Aorta (tissue), 5 donors: ENCODE data around the gene ADAMTS17. TPM values are rescaled to one million over a fixed set of nuclear protein-coding genes. Genes with fewer than 3 reads are reported as not detected.
A peak's percentile ranks its signal among the peaks of the same experiment; 100 is the strongest.

Source experiments
- ATAC-seq: fragments of 200-7000 bp; cut with Tn5 transposase; one replicate; pipeline ENCODE4 v1.9.1; 2022; ENCODE audit warnings: moderate library complexity; ENCODE audit not compliant: low FRiP score
- DNase-seq, 2 donors: peaks; one replicate each; pipeline ENCODE4 v3.0.0-alpha.2; 2020
- H3K27ac ChIP-seq, 2 donors: one replicate each; pipeline ENCODE4 v1.5.1; 2013; ENCODE audit warnings: low read length in 2 of 2, mild to moderate bottlenecking in 2 of 2, moderate library complexity in 2 of 2, control low read depth in 1 of 2, inconsistent platforms in 1 of 2, low read depth in 1 of 2
- H3K27me3 ChIP-seq, 2 donors: one replicate each; pipeline ENCODE4 v1.6.1; 2013; ENCODE audit warnings: control low read depth in 1 of 2, low read length in 1 of 2, mild to moderate bottlenecking in 1 of 2, moderate library complexity in 1 of 2; ENCODE audit not compliant: insufficient read depth in 2 of 2, control insufficient read depth in 1 of 2
- H3K36me3 ChIP-seq, 2 donors: one replicate each; pipeline ENCODE4 v1.6.1; 2013; ENCODE audit warnings: control low read depth in 1 of 2, low read length in 1 of 2, mild to moderate bottlenecking in 1 of 2; ENCODE audit not compliant: insufficient read depth in 2 of 2, control insufficient read depth in 1 of 2
- H3K4me1 ChIP-seq, 2 donors: one replicate each; pipeline ENCODE4 v1.6.1; 2013; ENCODE audit warnings: low read length in 2 of 2, control low read depth in 1 of 2, mild to moderate bottlenecking in 1 of 2, moderate library complexity in 1 of 2; ENCODE audit not compliant: insufficient read depth in 2 of 2, control insufficient read depth in 1 of 2
- H3K4me3 ChIP-seq, 2 donors: one replicate each; pipeline ENCODE4 v1.5.1; 2013; ENCODE audit warnings: low read length in 2 of 2, control low read depth in 1 of 2, mild to moderate bottlenecking in 1 of 2
- H3K9me3 ChIP-seq: one replicate; pipeline ENCODE4 v1.6.1; 2013; ENCODE audit warnings: mild to moderate bottlenecking, low read length; ENCODE audit not compliant: control insufficient read depth
- WGBS, 2 donors: extraction: QIAGEN DNeasy Blood & Tissue Kit; methylation state at CpG; one replicate each; pipeline ENCODE4 v1.1.7; 2013; 5-methylcytosine and 5-hydroxymethylcytosine counted together
- intact Hi-C, 2 donors: fragments of 100-400 bp; cut with DNase I; formaldehyde crosslinking; loops; one replicate each; pipeline versions ENCODE4 v1.14.2 to v1.15.0; 2022
- polyA plus RNA-seq, 2 donors: library from polyadenylated mRNA; stranded (reverse); fragments of 200-250 nt; gene quantifications; one replicate each; pipeline ENCODE4 v1.2.3, GENCODE V29; 2013
- total RNA-seq, 2 donors: library from RNA; stranded (reverse); fragmentation: NEBNext Ultra II Directional; extraction: Animal tissue kit (Norgen Biotek cat#: 25700); gene quantifications; one replicate each; pipeline ENCODE4 v1.2.1, GENCODE V29; 2021
- donor health status: healthy with polysubstance abuse.
- donor health status: Bipolar disorder and iron deficiency.
- donor health status: DM: no; HTN: no; CAD: no.
- donor health status: DM: no; HTN: no; CAD: no.
- donor health status: DM: yes; HTN: yes; CAD: no.

ADAMTS17 gene
- total and polyA plus RNA-seq, 4 donors: 0.41 to 4.2 (median 1.8) TPM; not detected in 1

DNA sequence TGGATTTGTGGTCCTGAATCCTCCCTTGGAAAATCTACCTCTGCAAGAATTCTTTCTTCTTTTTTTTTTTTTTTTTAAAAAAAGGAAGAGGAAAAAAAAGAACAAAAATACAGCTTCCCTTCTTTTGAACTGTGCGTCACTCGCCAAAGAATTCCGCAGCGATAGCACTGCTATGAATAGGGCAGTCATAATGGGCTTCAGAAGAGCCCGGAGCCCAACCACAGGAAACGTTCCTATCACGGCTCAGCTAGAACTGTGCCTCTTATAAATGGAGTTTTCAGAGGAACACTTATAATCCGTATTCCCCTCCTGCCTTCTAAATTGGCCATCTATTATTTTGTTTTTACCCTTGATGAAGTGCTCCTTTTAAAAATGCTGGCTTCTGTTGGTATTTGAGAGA is 227.7 kb downstream of the ADAMTS17 start:
- Histone ChIP-seq H3K4me3 (peak overlapping the region in 1 of 2 donors; percentile 13), H3K9me3 (no peaks in the 10 kb centered on the region), H3K27ac (peak overlapping the region; percentile 98 to 99), H3K4me1 (peaks cover 0 to 4% of the 10 kb centered on the region in 2 donors), H3K27me3 (no peaks in the 10 kb centered on the region), H3K36me3 (no peaks in the 10 kb centered on the region)
- 3% methylated on average over 8 of the region's 8 CpGs for WGBS, 2 donors
- ATAC-seq (peak; percentile 87), DNase-seq (peak; percentile 83 to 89)
- intact Hi-C loops: loop anchor here (1.0 to 5.0 kb wide), 2 partner anchors 81 to 82 kb away; no protein-coding TSS in a partner anchor

DNA sequence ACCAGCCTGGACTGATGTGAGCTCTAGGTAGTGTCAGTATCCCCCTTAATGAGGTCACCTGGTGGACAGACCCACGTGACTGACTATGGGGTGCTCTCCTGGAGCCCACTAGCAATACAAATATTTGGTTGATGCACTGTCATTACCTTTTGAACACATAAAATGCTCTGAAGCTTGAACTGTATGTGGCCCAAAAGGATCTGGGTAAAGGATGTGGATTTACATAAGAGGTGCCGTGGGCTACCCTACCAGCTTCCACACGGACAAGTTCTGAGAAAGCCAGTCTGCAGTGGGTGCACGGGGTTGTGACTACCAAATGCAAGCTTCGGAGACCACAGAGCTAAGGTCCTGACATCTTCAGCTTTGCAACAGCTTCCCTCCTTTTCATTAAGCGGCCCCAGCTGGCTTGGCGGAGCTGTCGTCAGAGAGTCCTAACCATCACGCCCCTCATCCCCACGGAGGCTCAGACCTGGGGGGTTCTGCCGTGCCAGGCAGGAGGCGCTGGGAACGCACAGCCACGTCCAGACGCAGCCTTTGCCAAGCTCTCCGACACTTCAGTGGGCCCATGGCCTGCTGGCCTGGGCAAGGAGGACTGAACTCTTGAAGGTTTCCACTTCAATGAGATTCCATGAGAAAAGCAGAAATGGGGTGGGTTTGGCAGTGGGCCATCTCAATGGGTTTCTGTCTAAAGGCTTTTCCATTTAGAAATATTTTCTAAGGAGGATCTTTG is 228.3 kb downstream of the ADAMTS17 start:
- 13 to 18% methylated on average over 16 of the region's 16 CpGs for WGBS, 2 donors
- Histone ChIP-seq H3K27me3 (no peaks in the 10 kb centered on the region), H3K27ac (peak overlapping the region; percentile 95 to 99), H3K4me1 (peaks cover 0 to 4% of the 10 kb centered on the region in 2 donors), H3K36me3 (no peaks in the 10 kb centered on the region), H3K4me3 (no peak overlapping the region), H3K9me3 (no peaks in the 10 kb centered on the region)
- no peak for ATAC-seq
- peak; percentile 61 to 75 for DNase-seq
- intact Hi-C loops: loop anchor here (1.0 to 5.0 kb wide), 2 partner anchors 80 to 81 kb away; no protein-coding TSS in a partner anchor

DNA sequence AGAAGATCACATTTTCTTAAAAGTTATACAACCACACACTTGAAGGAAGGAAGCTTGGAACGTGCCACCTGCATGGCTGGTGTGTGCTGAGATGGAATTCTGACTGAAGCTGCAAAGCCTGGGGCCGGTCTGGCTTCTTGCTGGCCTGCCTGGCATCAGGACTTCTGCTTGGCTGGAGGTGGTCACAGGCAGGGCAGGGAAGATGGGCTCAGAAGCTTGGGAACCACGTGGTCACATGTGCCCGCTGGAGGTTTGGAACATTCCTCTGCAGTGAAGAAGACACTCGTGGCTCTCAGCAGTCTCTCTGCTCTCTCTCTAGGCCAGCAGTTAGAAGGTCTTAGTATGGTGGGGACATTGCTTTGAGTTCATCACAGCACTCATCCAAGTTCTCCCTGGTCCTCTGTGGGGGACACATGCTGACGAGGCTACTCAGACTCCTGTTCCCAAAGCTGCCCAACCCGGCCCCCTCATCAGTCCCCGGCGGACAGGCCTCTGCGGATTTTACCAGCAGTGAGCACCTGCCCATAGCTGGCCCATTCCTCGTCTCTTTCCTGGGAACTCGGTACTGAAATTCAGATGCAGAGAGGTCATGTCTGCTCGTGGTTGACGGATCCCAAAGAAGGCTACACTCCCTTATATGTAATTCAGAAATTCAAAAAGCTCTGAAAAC is 229.0 kb downstream of the ADAMTS17 start:
- peaks cover 0 to 4% of the 10 kb centered on the region in 2 donors for H3K4me1 ChIP-seq
- H3K27ac ChIP-seq: peak overlapping the region; percentile 95 to 99
- ATAC-seq (no peak), DNase-seq (peak in 1 of 2 donors; percentile 65)
- H3K4me3 ChIP-seq: no peak overlapping the region
- no peaks in the 10 kb centered on the region for H3K9me3 ChIP-seq
- no peaks in the 10 kb centered on the region for H3K27me3 ChIP-seq
- H3K36me3 ChIP-seq: no peaks in the 10 kb centered on the region
- intact Hi-C loops: loop anchor here in 1 of 2 donors (5.0 kb wide), 1 partner anchor 80 kb away; no protein-coding TSS in a partner anchor
- 53 to 58% methylated on average over 14 of the region's 14 CpGs for WGBS, 2 donors

DNA sequence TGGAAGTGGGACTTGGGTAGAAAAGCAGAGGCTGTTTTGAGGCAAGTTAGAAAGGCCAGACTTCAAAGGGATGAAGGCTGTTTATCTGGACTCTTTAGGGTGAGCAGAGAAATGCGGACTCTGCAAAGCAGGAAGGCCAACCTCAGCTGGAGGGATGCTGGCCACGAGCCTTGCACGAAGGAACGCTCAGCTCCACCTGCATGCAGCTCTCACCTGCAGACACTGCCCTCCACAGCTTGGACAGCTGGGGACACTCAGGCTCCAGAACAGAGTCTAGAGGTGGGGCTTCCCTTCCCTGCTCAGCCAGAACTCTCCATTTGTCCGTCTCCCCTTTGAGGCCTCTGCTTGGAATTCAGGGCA is 229.7 kb downstream of the ADAMTS17 start:
- Histone ChIP-seq H3K9me3 (no peaks in the 10 kb centered on the region), H3K4me1 (peaks cover 0 to 4% of the 10 kb centered on the region in 2 donors), H3K27me3 (no peaks in the 10 kb centered on the region), H3K27ac (peak overlapping the region; percentile 95 to 99), H3K4me3 (no peak overlapping the region), H3K36me3 (no peaks in the 10 kb centered on the region)
- ATAC-seq: no peak
- DNase-seq: peak in 1 of 2 donors; percentile 62
- WGBS, 2 donors: 31 to 38% methylated on average over 5 of the region's 5 CpGs
- intact Hi-C loops: loop anchor here in 1 of 2 donors (5.0 kb wide), 1 partner anchor 80 kb away; no protein-coding TSS in a partner anchor

DNA sequence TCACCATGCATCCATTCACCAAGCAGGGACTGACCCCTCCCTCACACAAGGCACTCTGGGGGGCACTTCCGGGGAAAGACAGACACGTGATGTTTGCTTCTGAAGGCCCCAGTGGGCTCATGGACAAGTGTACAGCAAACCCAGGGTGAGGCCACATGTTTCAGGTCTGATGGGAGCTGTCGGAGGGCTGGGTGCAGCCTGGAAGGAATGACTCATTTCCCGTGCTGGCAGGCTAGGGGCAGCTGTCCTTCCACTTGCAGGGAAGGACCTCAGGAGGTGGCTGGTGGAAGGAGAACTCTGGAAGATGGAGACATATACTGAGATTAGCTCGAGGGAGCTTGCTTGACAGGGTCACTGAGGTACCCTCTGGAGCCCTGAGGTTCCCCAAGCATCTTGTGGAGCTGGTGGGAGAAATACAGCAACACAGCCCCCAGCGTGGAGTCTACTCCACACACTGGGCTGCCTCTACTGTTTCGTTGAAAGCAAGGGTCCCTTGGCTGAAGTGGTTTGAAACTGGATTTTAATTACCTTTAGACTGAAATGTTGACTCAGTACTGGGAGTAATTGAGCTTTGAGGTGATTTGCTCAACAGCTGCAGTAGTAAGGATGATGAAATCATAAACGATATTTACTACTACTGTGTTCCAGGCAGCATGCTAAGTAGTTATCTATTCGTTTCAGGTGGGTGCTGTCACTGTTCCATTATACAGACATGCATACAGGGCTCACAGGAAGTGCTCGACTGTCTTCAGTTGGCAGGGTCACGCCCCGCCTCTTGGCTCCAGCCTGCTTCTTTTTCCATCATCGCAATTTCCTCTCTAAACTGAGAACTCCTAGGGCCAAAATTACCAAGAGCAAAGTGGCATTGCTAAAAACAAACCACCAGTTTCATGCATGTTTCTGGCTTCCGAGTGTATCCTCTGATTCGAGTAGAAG is 230.4 kb downstream of the ADAMTS17 start:
- no peaks in the 10 kb centered on the region for H3K9me3 ChIP-seq
- H3K27ac ChIP-seq: peak overlapping the region; percentile 95 to 99
- peak; percentile 87 to 90 for DNase-seq
- WGBS, 2 donors: 11 to 12% methylated on average over 15 of the region's 15 CpGs
- no peak overlapping the region for H3K4me3 ChIP-seq
- intact Hi-C loops: loop anchor here in 1 of 2 donors (5.0 kb wide), 1 partner anchor 79 kb away; no protein-coding TSS in a partner anchor
- ATAC-seq: peak; percentile 87
- peaks cover 0 to 4% of the 10 kb centered on the region in 2 donors for H3K4me1 ChIP-seq
- H3K36me3 ChIP-seq: no peaks in the 10 kb centered on the region
- no peaks in the 10 kb centered on the region for H3K27me3 ChIP-seq

DNA sequence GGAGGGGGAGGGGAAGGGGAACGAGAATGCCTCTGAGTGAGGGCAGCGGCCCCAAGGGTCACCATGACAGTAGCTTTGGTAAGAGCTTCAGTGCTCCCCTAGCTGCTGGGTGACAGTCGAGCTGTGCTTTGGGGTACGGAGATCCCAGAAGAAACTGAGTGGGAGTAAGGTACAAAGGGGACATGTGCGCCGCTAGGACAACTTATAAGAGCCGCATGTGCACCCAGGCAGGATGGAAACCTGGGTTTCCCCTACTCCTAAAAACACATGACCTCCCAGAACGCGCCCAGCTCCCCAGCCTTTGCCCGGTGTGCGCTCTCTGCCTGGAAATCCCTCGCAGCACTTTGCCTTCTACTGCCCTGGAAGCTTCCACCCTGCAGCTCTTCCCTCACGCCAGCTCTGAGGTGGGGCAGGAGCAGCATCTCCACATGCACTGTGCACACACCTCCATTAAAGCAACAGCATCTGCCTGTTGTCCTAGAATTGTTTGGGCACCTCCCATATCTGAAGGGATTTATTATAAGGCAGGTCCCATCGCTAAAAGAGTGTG is 232.2 kb downstream of the ADAMTS17 start:
- peaks cover 0 to 4% of the 10 kb centered on the region in 2 donors for H3K4me1 ChIP-seq
- WGBS, 2 donors: 90 to 93% methylated on average over 14 of the region's 14 CpGs
- ATAC-seq (no peak), DNase-seq (peak in 1 of 2 donors; percentile 41)
- no peaks in the 10 kb centered on the region for H3K27me3 ChIP-seq
- no peaks in the 10 kb centered on the region for H3K9me3 ChIP-seq
- intact Hi-C loops: loop anchor here (5.0 kb wide), 2 partner anchors 47 to 77 kb away; no protein-coding TSS in a partner anchor
- H3K27ac ChIP-seq: no peak overlapping the region
- no peaks in the 10 kb centered on the region for H3K36me3 ChIP-seq
- no peak overlapping the region for H3K4me3 ChIP-seq

DNA sequence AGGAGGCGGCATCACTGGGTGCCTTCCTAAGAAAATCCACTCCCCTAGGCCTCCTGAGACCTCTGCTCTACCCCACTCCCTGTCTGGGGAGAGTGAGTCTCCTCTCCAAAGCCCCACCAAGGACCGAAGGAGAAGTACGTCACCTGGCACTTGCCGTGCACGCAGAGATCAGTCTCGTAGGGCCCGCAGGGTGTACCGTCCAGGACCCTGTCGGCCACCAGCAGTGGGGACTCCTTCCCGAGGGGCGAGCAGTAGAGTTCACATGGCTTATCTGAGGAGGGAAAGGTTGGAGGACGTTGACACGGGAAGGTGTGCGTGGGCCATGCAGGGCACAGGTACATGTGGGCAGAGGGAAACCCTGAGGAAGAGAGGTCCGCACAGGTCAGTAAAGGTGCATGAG is 232.9 kb downstream of the ADAMTS17 start:
- peak in 1 of 2 donors; percentile 74 for DNase-seq
- H3K9me3 ChIP-seq: no peaks in the 10 kb centered on the region
- H3K4me1 ChIP-seq: peaks cover 0 to 4% of the 10 kb centered on the region in 2 donors
- H3K27ac ChIP-seq: no peak overlapping the region
- WGBS, 2 donors: 94 to 97% methylated on average over 15 of the region's 15 CpGs
- no peak for ATAC-seq
- H3K27me3 ChIP-seq: no peaks in the 10 kb centered on the region
- intact Hi-C loops: loop anchor here in 1 of 2 donors (5.0 kb wide), 1 partner anchor 47 kb away; no protein-coding TSS in a partner anchor
- H3K36me3 ChIP-seq: no peaks in the 10 kb centered on the region
- no peak overlapping the region for H3K4me3 ChIP-seq

DNA sequence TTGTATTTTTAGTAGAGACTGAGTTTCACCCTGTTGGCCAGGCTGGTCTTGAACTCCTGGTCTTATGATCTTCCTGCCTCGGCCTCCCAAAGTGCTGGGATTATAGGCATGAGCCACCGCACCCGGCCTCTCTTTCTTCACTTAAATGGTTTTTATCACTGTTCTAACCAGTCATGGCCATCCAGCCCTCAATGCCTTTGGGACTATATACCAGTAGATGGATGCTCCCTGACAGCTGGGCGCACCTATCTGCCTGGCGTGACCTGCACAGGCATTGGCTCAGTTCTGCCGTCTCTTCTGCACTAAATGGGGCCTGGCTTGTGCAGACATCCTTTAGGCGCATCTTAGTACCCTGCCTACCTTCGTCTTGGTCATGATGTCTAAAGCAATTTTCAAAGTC is 233.4 kb downstream of the ADAMTS17 start:
- ATAC-seq (no peak), DNase-seq (peak in 1 of 2 donors; percentile 38)
- H3K4me1 ChIP-seq: peaks cover 0 to 4% of the 10 kb centered on the region in 2 donors
- H3K27me3 ChIP-seq: no peaks in the 10 kb centered on the region
- H3K4me3 ChIP-seq: no peak overlapping the region
- H3K9me3 ChIP-seq: no peaks in the 10 kb centered on the region
- H3K36me3 ChIP-seq: no peaks in the 10 kb centered on the region
- intact Hi-C loops: loop anchor here in 1 of 2 donors (5.0 kb wide), 1 partner anchor 46 kb away; no protein-coding TSS in a partner anchor
- 97 to 98% methylated on average over 8 of the region's 8 CpGs for WGBS, 2 donors
- no peak overlapping the region for H3K27ac ChIP-seq
